ENCODE results near the gene C1orf232. TPM values are rescaled to one million over a fixed set of nuclear protein-coding genes. Genes with fewer than 3 reads are reported as not detected.

The C1orf232 gene
- total RNA-seq, 2 experiments from 2014 or later, result not detected

- no peak for DNase-seq
- intact Hi-C loops (cut with micrococcal nuclease), result no loop called here
- Mint-ChIP-seq H3K27me3 (no peaks in the 10 kb centered on the region), H3K27ac (no peak within 1 kb of the TSS), H3K4me1 (ENCODE audit: low read depth) (peaks cover 10% of the 10 kb centered on the region), H3K36me3 (no peaks in the 10 kb centered on the region), H3K9me3 (no peaks in the 10 kb centered on the region), H3K4me3 (no peak within 1 kb of the TSS)
- ChIA-PET POLR2A (no interaction called here), CTCF (interaction anchor here (2.1 to 2.4 kb wide), 2 partner anchors 21 to 44 kb away, joined by 7 to 10 read pairs; partner anchors contain the start of genes CEP85 and ZNF593)
Observed at GRCh38 chr1:26190373-26190987, 21.7 kb upstream of the C1orf232 start, which contains the start of gene CATSPER4. Gene CATSPER4, plus strand, starts transcription at chr1:26190602. Its CDS starts 26 bp downstream, at chr1:26190628.

DNA sequence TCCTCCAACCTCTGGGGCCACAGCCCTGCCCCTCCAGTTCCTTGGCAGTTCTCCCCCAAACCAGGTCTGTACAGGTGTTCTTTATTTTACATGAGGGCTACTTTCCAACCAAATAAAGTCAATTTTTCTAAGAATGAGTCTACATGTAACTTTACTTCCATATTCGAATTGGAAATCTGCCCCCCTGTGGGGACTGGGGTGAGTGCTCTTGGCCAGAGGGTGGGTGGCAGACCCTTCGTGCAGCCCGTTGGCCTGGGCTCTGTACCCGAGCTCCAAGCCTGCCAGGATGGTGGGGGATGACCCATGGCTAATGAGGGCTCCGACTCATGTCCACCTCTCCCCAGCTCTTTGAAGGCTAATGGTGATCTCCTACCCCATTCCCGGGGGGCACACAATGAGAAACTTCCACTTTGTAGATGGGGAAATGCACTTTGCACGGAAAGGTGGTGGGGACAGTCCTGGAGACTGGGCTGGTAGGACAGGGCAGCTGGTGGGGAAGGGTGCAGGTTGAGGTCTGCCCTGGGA is 21.1 kb upstream of the C1orf232 start:
- DNase-seq, result no peak
- Mint-ChIP-seq H3K4me1 (ENCODE audit: low read depth) (peaks cover 10% of the 10 kb centered on the region), H3K4me3 (no peak overlapping the region), H3K27me3 (no peaks in the 10 kb centered on the region), H3K9me3 (no peaks in the 10 kb centered on the region), H3K27ac (no peak overlapping the region), H3K36me3 (no peaks in the 10 kb centered on the region)
- intact Hi-C loops (cut with micrococcal nuclease), result no loop called here
- POLR2A ChIA-PET, result no interaction called here
- CTCF ChIA-PET, result interaction anchor here (1.0 to 2.1 kb wide), 4 partner anchors 20 to 132 kb away, joined by 3 to 7 read pairs (median 4); partner anchors contain the start of genes CEP85 and ZNF593

DNA sequence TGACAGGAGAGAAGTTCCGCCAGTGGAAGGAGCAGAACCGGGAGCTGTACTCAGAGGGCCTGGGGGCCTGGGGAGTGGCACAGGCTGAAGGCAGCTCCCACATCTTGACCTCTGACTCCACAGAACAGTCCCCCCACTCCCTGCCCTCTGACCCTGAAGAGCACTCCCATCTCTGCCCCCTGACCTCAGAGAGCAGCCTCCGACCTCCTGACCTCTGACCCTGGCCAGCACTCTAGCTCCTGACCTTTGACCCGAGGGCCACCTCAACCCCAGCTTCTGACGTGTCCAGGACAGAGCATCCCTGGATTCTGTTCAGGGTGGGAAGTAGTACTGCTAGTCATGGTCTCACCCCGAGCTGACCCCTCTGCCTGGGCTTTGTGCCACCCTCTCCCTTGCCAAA is 20.6 kb upstream of the C1orf232 start:
- ChIA-PET CTCF (interaction anchor here (1.0 to 2.1 kb wide), 5 partner anchors 20 to 133 kb away, joined by 3 to 7 read pairs (median 3); partner anchors contain the start of genes CEP85 and ZNF593), POLR2A (no interaction called here)
- Mint-ChIP-seq H3K4me3 (no peak overlapping the region), H3K27me3 (no peaks in the 10 kb centered on the region), H3K9me3 (no peaks in the 10 kb centered on the region), H3K36me3 (no peaks in the 10 kb centered on the region), H3K4me1 (ENCODE audit: low read depth) (peaks cover 10% of the 10 kb centered on the region), H3K27ac (no peak overlapping the region)
- no peak for DNase-seq
- intact Hi-C loops (cut with micrococcal nuclease), result no loop called here

DNA sequence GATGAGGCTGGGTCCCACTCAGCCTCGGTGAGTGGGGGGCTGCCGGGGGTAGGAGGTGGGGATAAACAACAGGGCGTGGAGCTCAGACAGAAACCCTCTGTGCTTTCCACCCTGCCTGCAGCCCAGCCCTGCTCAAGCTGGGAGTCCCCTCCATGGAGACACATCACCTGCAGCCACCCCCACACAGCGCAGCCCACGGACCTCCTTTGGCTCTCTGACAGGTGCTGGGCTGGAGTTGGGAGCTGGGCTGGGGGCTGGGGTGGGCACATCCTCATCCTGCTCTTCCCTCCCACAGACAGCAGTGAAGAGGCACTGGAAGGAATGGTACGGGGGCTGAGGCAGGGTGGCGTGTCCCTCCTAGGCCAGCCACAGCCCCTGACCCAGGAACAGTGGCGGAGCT is 19.7 kb upstream of the C1orf232 start:
- intact Hi-C loops (cut with micrococcal nuclease), result no loop called here
- no peak for DNase-seq
- Mint-ChIP-seq H3K9me3 (no peaks in the 10 kb centered on the region), H3K27ac (no peak overlapping the region), H3K27me3 (no peaks in the 10 kb centered on the region), H3K36me3 (no peaks in the 10 kb centered on the region), H3K4me1 (ENCODE audit: low read depth) (peaks cover 7% of the 10 kb centered on the region), H3K4me3 (no peak overlapping the region)
- ChIA-PET CTCF (interaction anchor here (1.0 to 2.1 kb wide), 4 partner anchors 19 to 45 kb away, joined by 3 to 7 read pairs (median 4); partner anchors contain the start of genes CEP85 and ZNF593), POLR2A (no interaction called here)

DNA sequence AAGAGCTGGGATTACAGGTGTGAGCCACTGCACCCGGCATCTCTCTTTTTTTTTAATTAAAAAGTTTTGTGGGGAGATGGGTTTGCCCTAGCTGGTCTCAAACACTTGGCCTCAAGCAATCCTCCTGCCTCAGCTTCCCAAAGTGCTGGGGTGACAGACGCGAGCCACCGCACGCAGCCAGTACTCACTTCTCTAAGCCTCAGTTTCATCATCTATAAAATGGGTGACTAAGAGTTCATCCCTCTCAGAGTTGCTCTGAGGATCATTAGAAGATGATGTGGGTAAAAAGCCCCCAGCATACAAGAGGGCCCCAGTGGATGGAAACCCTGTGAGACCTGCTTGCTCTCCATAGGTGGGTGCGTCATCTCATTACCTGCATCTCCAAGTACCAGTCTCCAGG is 19.1 kb upstream of the C1orf232 start:
- Mint-ChIP-seq H3K27me3 (no peaks in the 10 kb centered on the region), H3K27ac (no peak overlapping the region), H3K4me3 (no peak overlapping the region), H3K36me3 (no peaks in the 10 kb centered on the region), H3K4me1 (ENCODE audit: low read depth) (peaks cover 7% of the 10 kb centered on the region), H3K9me3 (no peaks in the 10 kb centered on the region)
- ChIA-PET CTCF (interaction anchor here (1.3 kb wide), 1 partner anchor 26 kb away, joined by 3 read pairs; no protein-coding TSS in a partner anchor), POLR2A (no interaction called here)
- no peak for DNase-seq
- intact Hi-C loops (cut with micrococcal nuclease), result no loop called here

DNA sequence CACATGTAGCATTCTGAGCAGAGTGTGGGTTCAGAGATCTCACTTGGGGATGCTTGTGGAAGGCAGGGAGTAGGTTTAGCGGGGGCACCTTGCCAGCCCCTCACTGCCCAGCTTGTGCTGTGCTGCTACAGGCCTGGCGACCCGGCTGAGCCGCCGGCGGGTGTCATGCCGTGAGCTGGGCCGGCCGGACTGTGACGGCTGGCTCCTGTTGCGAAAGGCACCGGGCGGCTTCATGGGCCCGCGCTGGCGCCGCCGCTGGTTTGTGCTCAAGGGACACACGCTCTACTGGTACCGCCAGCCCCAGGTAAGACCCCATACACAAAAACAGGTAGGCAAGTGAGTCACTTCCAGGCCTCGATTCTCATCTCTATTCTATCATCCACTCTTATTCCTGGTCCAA is 16.1 kb upstream of the C1orf232 start:
- POLR2A ChIA-PET, result no interaction called here
- CTCF ChIA-PET, result no interaction called here
- H3K36me3 Mint-ChIP-seq, result no peaks in the 10 kb centered on the region
- intact Hi-C loops (cut with micrococcal nuclease), result no loop called here
- no peak overlapping the region for H3K27ac Mint-ChIP-seq
- H3K9me3 Mint-ChIP-seq, result no peaks in the 10 kb centered on the region
- H3K4me3 Mint-ChIP-seq, result no peak overlapping the region
- no peaks in the 10 kb centered on the region for H3K27me3 Mint-ChIP-seq
- peaks cover 5% of the 10 kb centered on the region for H3K4me1 Mint-ChIP-seq (ENCODE audit: low read depth)
- DNase-seq, result no peak

- CTCF ChIA-PET, result no interaction called here
- Mint-ChIP-seq H3K27me3 (no peaks in the 10 kb centered on the region), H3K36me3 (no peaks in the 10 kb centered on the region)
Observed at GRCh38 chr1:26184086-26184485, 15.3 kb upstream of the C1orf232 start.

DNA sequence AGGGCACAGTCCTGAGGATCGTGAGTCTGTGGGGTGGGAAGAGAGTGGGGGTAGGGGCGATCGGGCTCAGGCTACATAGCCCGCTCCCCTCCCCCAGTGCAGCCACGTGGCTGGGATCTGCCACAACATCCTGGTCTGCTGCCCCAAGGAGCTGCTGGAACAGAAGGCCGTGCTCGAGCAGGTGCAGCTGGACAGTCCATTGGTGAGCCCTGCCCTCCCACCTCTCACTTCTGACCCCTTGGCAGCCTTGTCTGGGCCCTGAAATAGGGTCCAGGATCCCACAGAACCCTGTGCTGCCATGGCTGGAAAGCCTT is 13.6 kb upstream of the C1orf232 start:
- DNase-seq, result no peak
- H3K9me3 Mint-ChIP-seq, result no peaks in the 10 kb centered on the region
- H3K36me3 Mint-ChIP-seq, result no peaks in the 10 kb centered on the region
- intact Hi-C loops (cut with micrococcal nuclease), result no loop called here
- H3K27ac Mint-ChIP-seq, result no peak overlapping the region
- CTCF ChIA-PET, result no interaction called here
- peaks cover 5% of the 10 kb centered on the region for H3K4me1 Mint-ChIP-seq (ENCODE audit: low read depth)
- no peaks in the 10 kb centered on the region for H3K27me3 Mint-ChIP-seq
- POLR2A ChIA-PET, result no interaction called here
- H3K4me3 Mint-ChIP-seq, result no peak overlapping the region

More at GRCh38 chr1:26184086-26184485, 15.3 kb upstream of the C1orf232 start:
- H3K9me3 Mint-ChIP-seq, result no peaks in the 10 kb centered on the region
- no peak for DNase-seq
- intact Hi-C loops (cut with micrococcal nuclease), result no loop called here
- no peak overlapping the region for H3K27ac Mint-ChIP-seq
- no peak overlapping the region for H3K4me3 Mint-ChIP-seq
- POLR2A ChIA-PET, result no interaction called here
- H3K4me1 Mint-ChIP-seq (ENCODE audit: low read depth), result peaks cover 5% of the 10 kb centered on the region

DNA sequence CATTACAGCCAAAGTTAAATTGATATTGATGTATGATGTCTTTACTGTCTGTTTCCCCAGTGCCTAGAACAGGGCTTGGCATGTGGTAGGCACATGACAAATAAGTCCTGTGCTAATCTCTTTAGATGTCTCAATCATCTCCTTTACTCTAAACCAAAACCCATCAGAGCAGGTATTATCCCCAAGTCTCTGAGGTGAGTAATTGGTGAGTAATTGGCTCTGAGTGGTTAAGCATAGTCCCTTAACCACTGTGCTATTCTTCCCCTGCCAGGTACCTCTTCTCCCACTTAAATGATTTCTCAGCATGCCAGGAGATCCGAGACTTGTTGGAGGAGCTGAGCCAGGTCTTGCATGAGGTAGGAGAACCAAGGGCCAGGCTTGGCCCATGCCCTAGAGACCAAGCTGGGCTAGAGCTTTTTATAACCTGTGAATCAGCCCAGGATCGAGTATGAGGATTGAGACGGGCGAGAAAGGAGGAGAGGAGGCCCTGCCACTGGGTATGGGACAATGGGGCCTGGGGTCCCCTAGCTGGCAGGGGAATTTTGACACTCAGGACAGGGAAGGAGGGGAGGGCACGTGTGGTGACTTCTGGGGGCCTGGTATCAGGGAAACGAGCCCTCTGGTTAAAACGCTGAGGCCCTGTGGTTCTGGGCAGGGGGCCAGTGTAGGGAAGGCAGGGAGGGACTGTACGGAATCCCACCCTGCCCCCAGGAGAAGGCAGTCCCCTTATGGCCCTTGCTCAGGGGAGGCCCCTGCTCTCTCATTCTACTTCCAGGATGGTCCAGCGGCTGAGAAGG is 13.0 kb upstream of the C1orf232 start:
- DNase-seq, result no peak
- no peaks in the 10 kb centered on the region for H3K27me3 Mint-ChIP-seq
- H3K36me3 Mint-ChIP-seq, result no peaks in the 10 kb centered on the region
- ChIA-PET POLR2A (no interaction called here), CTCF (interaction anchor here (0.6 to 1.6 kb wide), 2 partner anchors 52 to 140 kb away, joined by 3 to 7 read pairs; partner anchors contain the start of gene CEP85)
- intact Hi-C loops (cut with micrococcal nuclease), result no loop called here
- H3K4me1 Mint-ChIP-seq (ENCODE audit: low read depth), result peaks cover 5% of the 10 kb centered on the region
- H3K9me3 Mint-ChIP-seq, result no peaks in the 10 kb centered on the region
- no peak overlapping the region for H3K4me3 Mint-ChIP-seq
- no peak overlapping the region for H3K27ac Mint-ChIP-seq

- CTCF ChIA-PET, result interaction anchor here (1.6 kb wide), 1 partner anchor 54 kb away, joined by 7 read pairs; the partner anchor contains the start of gene CEP85
- POLR2A ChIA-PET, result no interaction called here
Observed at GRCh38 chr1:26180010-26180506, 11.3 kb upstream of the C1orf232 start.

DNA sequence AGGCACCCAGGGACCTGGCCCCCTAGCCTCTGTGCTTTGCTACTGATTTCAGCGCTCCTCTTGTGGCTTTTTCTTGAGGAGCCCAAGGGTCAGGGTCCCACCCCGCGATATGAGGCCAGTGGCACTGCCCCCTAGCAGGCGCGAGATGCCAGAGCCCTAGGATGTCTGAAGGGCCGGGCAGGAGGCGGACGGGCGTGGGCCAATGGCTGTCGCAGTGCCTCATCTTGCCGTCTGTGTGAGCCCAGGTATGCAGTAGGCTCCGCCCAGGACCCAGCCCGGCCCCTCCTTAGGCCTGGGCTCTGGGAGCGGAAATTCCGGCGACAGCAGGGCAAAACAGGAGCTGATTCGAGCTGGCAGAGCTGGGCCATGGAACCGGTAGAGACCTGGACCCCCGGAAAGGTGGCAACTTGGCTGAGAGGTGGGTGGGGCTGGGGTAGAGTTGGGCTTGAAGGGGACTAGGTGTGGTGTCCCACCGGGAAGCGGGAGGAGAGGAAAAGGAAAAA is 8.5 kb upstream of the C1orf232 start, which contains the start of gene CNKSR1:
TSS of gene CNKSR1 (plus strand) at position 310 of the 503 bp plus-strand sequence. CDS start at position 367, 57 bp downstream.
- peaks cover 5% of the 10 kb centered on the region for H3K4me1 Mint-ChIP-seq (ENCODE audit: low read depth)
- no peak within 1 kb of the TSS for H3K27ac Mint-ChIP-seq
- no peaks in the 10 kb centered on the region for H3K9me3 Mint-ChIP-seq
- intact Hi-C loops (cut with micrococcal nuclease), result no loop called here
- H3K27me3 Mint-ChIP-seq, result no peaks in the 10 kb centered on the region
- POLR2A ChIA-PET, result interaction anchor here (0.8 kb wide), 1 partner anchor 75 kb away, joined by 3 read pairs; no protein-coding TSS in a partner anchor
- H3K4me3 Mint-ChIP-seq, result peak within 1 kb of the TSS; percentile 56
- peaks cover 2% of the 10 kb centered on the region for H3K36me3 Mint-ChIP-seq
- CTCF ChIA-PET, result interaction anchor here (3.0 kb wide), 1 partner anchor 32 kb away, joined by 9 read pairs; no protein-coding TSS in a partner anchor
- no peak for DNase-seq

More at GRCh38 chr1:26180010-26180506, 11.3 kb upstream of the C1orf232 start:
- no peak for DNase-seq
- Mint-ChIP-seq H3K36me3 (no peaks in the 10 kb centered on the region), H3K27me3 (no peaks in the 10 kb centered on the region), H3K27ac (no peak overlapping the region), H3K4me3 (no peak overlapping the region), H3K4me1 (ENCODE audit: low read depth) (peaks cover 5% of the 10 kb centered on the region), H3K9me3 (no peaks in the 10 kb centered on the region)
- intact Hi-C loops (cut with micrococcal nuclease), result no loop called here

DNA sequence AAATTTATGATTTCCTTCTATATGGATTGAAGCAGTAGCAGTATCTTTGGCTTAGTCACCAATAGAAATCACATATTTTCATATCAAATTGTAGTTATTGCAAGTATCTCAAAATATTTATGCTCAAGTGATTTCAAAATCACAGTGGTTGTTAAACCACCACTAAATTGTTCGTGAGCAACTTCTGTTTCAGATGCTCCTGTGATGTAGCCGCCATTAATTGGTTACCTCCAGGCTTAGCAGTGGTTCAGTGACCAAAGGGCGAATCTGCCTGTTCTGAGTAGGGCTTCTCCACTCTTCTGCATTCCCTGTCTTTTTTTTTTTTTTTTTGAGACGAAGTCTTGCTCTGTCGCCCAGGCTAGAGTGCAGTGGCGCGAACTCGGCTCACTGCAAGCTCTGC is 6.6 kb upstream of the C1orf232 start:
- Mint-ChIP-seq H3K27me3 (no peaks in the 10 kb centered on the region), H3K4me3 (no peak overlapping the region), H3K36me3 (peaks cover 5% of the 10 kb centered on the region), H3K4me1 (ENCODE audit: low read depth) (peaks cover 13% of the 10 kb centered on the region), H3K27ac (no peak overlapping the region), H3K9me3 (no peaks in the 10 kb centered on the region)
- ChIA-PET POLR2A (interaction anchor here (0.6 kb wide), 1 partner anchor 17 kb away, joined by 3 read pairs; no protein-coding TSS in a partner anchor), CTCF (no interaction called here)
- DNase-seq, result no peak
- intact Hi-C loops (cut with micrococcal nuclease), result no loop called here

Data from activated CD4-positive, alpha-beta memory T cell treated with anti-CD3 and anti-CD28 coated beads for 36 hours (primary cell).